ENCODE measurements around the gene ASPN. TPM values are rescaled to one million over a fixed set of nuclear protein-coding genes. Genes with fewer than 3 reads are reported as not detected.
A peak's percentile ranks its signal among the peaks of the same experiment; 100 is the strongest.

Gene ASPN
- total and polyA plus RNA-seq, 2 experiments from 2014 or later = 5.3 to 6.3 TPM

DNA sequence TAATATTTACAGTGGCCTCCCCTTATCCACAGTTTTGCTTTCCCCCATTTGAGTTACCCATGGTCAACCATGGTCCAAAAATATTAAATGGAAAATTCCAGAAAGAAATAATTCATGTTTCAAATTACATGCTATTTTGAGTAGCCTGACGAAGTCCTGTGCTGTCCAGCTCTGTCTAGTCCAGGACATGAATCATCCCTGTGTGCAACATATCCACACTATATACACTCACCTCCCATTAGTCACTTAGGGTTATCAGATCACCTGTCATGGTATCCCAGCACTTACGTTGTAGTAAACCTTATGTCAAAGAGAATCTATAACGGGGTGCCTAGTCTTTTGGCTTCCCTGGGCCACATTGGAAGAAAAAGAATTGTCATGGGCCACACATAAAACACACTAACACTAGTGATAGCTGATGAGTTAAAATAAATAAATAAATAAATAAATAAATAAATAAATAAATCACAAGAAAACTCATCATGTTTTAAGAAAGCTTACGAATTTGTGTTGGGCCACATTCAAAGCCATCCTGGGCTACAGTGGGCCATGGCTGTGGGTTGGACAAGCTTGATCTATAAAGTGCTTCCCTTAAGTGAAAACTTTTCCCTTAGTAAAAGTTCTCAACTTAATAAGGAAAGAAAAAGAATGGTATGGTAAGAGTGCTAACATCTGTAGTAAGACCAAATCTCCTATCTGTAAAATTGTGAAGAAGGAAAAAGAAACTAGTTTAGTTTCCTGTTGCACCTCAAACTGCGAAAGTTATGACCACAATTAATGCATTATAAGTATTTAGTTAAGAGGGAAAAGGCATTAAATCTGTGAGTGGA, 42.2 kb downstream of the ASPN start:
- Histone ChIP-seq H3K4me2 (ENCODE audit: unreplicated experiment) (peak overlapping the region; percentile 4), H3K4me3 (no peak overlapping the region), H3K9me2 (ENCODE audit: insufficient read depth) (no peaks in the 10 kb centered on the region), H3K79me2 (ENCODE audit: insufficient read depth) (no peaks in the 10 kb centered on the region), H3K9me3 (ENCODE audit: low read depth) (no peaks in the 10 kb centered on the region), H2AFZ (no peak overlapping the region), H3K36me3 (ENCODE audit: low read depth) (no peaks in the 10 kb centered on the region), H3K4me1 (ENCODE audit: insufficient read depth) (peaks cover 9% of the 10 kb centered on the region), H3K27me3 (replicated peaks; ENCODE audit: insufficient read depth) (no peaks in the 10 kb centered on the region), H3K9ac (no peak overlapping the region), H3F3A (ENCODE audit: insufficient read depth) (0 out of 2 replicates have a peak, but pooled peaks cover 4% of the 10 kb centered on the region), H4K20me1 (ENCODE audit: insufficient read depth) (no peaks in the 10 kb centered on the region), H3K27ac (no peak overlapping the region)
- in situ Hi-C loops (cut with MboI) = loop anchor here (10.0 kb wide), 1 partner anchor 195 kb away; no protein-coding TSS in a partner anchor
- peak; percentile 86 for DNase-seq
- 62 to 68% methylated on average over 5 of the region's 5 CpGs for WGBS, 2 experiments (ENCODE audit: low coverage in 1 of 2, low lambda C conversion rate in 2 of 2, missing lambda C conversion rate in 2 of 2)
- TF ChIP-seq EZH2phosphoT487 (IDR thresholded peaks at IDR 0.05; ENCODE audit: insufficient read depth, low read depth) (no peak), EZH2 (IDR thresholded peaks at IDR 0.05; ENCODE audit: insufficient read depth, poor library complexity, severe bottlenecking) (no peak)

- H3K9ac ChIP-seq = no peak overlapping the region
- no peaks in the 10 kb centered on the region for H3K79me2 ChIP-seq (ENCODE audit: insufficient read depth)
- peaks cover 9% of the 10 kb centered on the region for H3K4me1 ChIP-seq (ENCODE audit: insufficient read depth)
- no peaks in the 10 kb centered on the region for H3K9me2 ChIP-seq (ENCODE audit: insufficient read depth)
- DNase-seq = peak; percentile 61
- H3K4me2 ChIP-seq (ENCODE audit: unreplicated experiment) = peak overlapping the region; percentile 4
- H3K4me3 ChIP-seq = no peak overlapping the region
- WGBS, 2 experiments (ENCODE audit: low coverage in 1 of 2, low lambda C conversion rate in 2 of 2, missing lambda C conversion rate in 2 of 2) = 40 to 46% methylated on average over 5 of the region's 5 CpGs
- no peaks in the 10 kb centered on the region for H4K20me1 ChIP-seq (ENCODE audit: insufficient read depth)
- H3K36me3 ChIP-seq (ENCODE audit: low read depth) = no peaks in the 10 kb centered on the region
- TF ChIP-seq EZH2phosphoT487 (IDR thresholded peaks at IDR 0.05; ENCODE audit: insufficient read depth, low read depth) (no peak), EZH2 (IDR thresholded peaks at IDR 0.05; ENCODE audit: insufficient read depth, poor library complexity, severe bottlenecking) (no peak)
- H3K27ac ChIP-seq = no peak overlapping the region
- no peak overlapping the region for H2AFZ ChIP-seq
- H3K9me3 ChIP-seq (ENCODE audit: low read depth) = no peaks in the 10 kb centered on the region
- in situ Hi-C loops (cut with MboI) = no loop called here
- 0 out of 2 replicates have a peak, but pooled peaks cover 4% of the 10 kb centered on the region for H3F3A ChIP-seq (ENCODE audit: insufficient read depth)
- H3K27me3 ChIP-seq (replicated peaks; ENCODE audit: insufficient read depth) = no peaks in the 10 kb centered on the region
Observed at GRCh38 chr9:92438900-92439526, 43.3 kb downstream of the ASPN start.

- TF ChIP-seq EZH2phosphoT487 (IDR thresholded peaks at IDR 0.05; ENCODE audit: insufficient read depth, low read depth) (no peak), EZH2 (IDR thresholded peaks at IDR 0.05; ENCODE audit: insufficient read depth, poor library complexity, severe bottlenecking) (no peak)
- no peak overlapping the region for H2AFZ ChIP-seq
- H3F3A ChIP-seq (ENCODE audit: insufficient read depth) = 0 out of 2 replicates have a peak, but pooled peaks cover under 1% of the 10 kb centered on the region
- no peak overlapping the region for H3K27ac ChIP-seq
- in situ Hi-C loops (cut with MboI) = no loop called here
- DNase-seq = no peak
- H3K79me2 ChIP-seq (ENCODE audit: insufficient read depth) = no peaks in the 10 kb centered on the region
- H3K4me1 ChIP-seq (ENCODE audit: insufficient read depth) = peaks cover 9% of the 10 kb centered on the region
- H3K9me2 ChIP-seq (ENCODE audit: insufficient read depth) = no peaks in the 10 kb centered on the region
- 68 to 71% methylated on average over 1 of the region's 1 CpG for WGBS, 2 experiments (ENCODE audit: low coverage in 1 of 2, low lambda C conversion rate in 2 of 2, missing lambda C conversion rate in 2 of 2)
- no peak overlapping the region for H3K4me2 ChIP-seq (ENCODE audit: unreplicated experiment)
- H3K36me3 ChIP-seq (ENCODE audit: low read depth) = no peaks in the 10 kb centered on the region
- H4K20me1 ChIP-seq (ENCODE audit: insufficient read depth) = no peaks in the 10 kb centered on the region
- no peaks in the 10 kb centered on the region for H3K27me3 ChIP-seq (replicated peaks; ENCODE audit: insufficient read depth)
- no peak overlapping the region for H3K9ac ChIP-seq
- no peaks in the 10 kb centered on the region for H3K9me3 ChIP-seq (ENCODE audit: low read depth)
- no peak overlapping the region for H3K4me3 ChIP-seq
Observed at GRCh38 chr9:92435263-92435662, 47.0 kb downstream of the ASPN start.

DNA sequence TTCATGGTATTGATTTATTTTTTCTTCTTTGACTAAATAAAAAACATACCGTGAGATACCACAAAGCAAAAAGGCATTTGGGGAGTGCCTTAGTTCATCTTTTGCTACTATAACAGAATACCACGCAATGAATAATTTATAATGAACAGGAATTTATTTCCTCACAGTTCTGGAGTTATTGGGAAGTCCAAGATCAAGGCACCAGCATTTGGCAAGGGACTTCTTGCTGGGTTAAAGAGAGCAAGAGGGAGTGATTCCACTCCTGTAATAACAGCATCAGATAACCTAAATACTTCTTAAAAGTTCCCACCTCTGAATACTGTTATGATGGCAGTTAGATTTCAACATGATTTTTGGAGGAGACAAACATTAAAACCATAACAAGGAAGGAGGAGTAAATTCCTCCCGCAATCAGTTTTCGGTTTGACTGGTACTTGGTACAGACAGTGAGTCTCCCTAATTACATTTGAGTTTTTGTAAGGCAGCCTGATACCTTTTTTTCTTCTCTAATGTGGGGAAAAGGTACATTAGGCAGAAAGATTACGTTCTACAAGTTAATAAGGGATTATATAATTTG, 49.2 kb downstream of the ASPN start:
- H3K4me3 ChIP-seq = no peak overlapping the region
- H3F3A ChIP-seq (ENCODE audit: insufficient read depth) = no peaks in the 10 kb centered on the region
- H3K79me2 ChIP-seq (ENCODE audit: insufficient read depth) = no peaks in the 10 kb centered on the region
- peak overlapping the region; percentile 40 for H2AFZ ChIP-seq
- no peaks in the 10 kb centered on the region for H4K20me1 ChIP-seq (ENCODE audit: insufficient read depth)
- DNase-seq = no peak
- no peaks in the 10 kb centered on the region for H3K36me3 ChIP-seq (ENCODE audit: low read depth)
- no peaks in the 10 kb centered on the region for H3K27me3 ChIP-seq (replicated peaks; ENCODE audit: insufficient read depth)
- H3K27ac ChIP-seq = no peak overlapping the region
- H3K9ac ChIP-seq = no peak overlapping the region
- no peak overlapping the region for H3K4me2 ChIP-seq (ENCODE audit: unreplicated experiment)
- H3K4me1 ChIP-seq (ENCODE audit: insufficient read depth) = no peaks in the 10 kb centered on the region
- no peaks in the 10 kb centered on the region for H3K9me2 ChIP-seq (ENCODE audit: insufficient read depth)
- no peaks in the 10 kb centered on the region for H3K9me3 ChIP-seq (ENCODE audit: low read depth)
- TF ChIP-seq EZH2 (IDR thresholded peaks at IDR 0.05; ENCODE audit: insufficient read depth, poor library complexity, severe bottlenecking) (no peak), EZH2phosphoT487 (IDR thresholded peaks at IDR 0.05; ENCODE audit: insufficient read depth, low read depth) (no peak)
- in situ Hi-C loops (cut with MboI) = loop anchor here (5.0 kb wide), 1 partner anchor 86 kb away; no protein-coding TSS in a partner anchor
- WGBS, 2 experiments (ENCODE audit: low coverage in 1 of 2, low lambda C conversion rate in 2 of 2, missing lambda C conversion rate in 2 of 2) = 38 to 44% methylated on average over 5 of the region's 5 CpGs

Data from GM23248 (cell line).